Measurements from ENCODE around the gene TCEA2. TPM values are rescaled to one million over a fixed set of nuclear protein-coding genes. Genes with fewer than 3 reads are reported as not detected.
A peak's percentile ranks its signal among the peaks of the same experiment; 100 is the strongest.

TCEA2 gene
- total and polyA plus RNA-seq, 2 of the 13 experiments (the other 11 are each of a cell fraction or from before 2014, with no cell fraction given), result 28.1 to 33.7 TPM

DNA sequence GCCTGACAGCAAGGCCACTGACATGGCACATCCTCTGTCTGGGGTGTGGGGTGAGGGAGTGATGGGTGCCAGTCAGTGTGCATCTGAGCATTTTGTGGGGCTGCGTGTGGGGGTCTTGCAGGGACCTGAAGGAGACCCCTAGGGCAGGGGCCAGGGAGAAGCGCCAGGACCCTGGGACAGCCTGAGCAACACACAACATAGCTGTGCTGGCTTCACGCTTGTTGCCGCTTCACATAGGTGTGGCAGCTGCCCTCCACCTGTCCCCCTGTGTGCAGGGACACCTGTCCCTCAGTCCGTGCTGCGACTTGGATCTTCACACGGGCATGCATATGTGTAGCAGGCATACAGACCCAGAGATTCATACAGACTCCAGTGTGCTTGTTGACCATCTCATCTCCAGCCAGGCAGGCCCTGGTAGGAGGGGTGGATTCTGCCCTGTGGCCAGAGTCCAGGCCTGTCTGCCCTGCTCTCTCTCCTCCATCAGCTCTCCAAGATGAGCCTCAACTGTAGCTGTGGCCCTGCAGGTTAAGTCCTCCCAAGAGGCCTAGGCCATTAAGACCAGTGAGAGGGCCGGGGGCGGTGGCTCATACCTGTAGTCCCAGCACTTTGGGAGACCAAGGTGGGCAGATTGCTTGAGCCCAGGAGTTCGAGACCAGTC, 47.5 kb downstream of the TCEA2 start (continued):
- TF ChIP-seq, protein P1, sequence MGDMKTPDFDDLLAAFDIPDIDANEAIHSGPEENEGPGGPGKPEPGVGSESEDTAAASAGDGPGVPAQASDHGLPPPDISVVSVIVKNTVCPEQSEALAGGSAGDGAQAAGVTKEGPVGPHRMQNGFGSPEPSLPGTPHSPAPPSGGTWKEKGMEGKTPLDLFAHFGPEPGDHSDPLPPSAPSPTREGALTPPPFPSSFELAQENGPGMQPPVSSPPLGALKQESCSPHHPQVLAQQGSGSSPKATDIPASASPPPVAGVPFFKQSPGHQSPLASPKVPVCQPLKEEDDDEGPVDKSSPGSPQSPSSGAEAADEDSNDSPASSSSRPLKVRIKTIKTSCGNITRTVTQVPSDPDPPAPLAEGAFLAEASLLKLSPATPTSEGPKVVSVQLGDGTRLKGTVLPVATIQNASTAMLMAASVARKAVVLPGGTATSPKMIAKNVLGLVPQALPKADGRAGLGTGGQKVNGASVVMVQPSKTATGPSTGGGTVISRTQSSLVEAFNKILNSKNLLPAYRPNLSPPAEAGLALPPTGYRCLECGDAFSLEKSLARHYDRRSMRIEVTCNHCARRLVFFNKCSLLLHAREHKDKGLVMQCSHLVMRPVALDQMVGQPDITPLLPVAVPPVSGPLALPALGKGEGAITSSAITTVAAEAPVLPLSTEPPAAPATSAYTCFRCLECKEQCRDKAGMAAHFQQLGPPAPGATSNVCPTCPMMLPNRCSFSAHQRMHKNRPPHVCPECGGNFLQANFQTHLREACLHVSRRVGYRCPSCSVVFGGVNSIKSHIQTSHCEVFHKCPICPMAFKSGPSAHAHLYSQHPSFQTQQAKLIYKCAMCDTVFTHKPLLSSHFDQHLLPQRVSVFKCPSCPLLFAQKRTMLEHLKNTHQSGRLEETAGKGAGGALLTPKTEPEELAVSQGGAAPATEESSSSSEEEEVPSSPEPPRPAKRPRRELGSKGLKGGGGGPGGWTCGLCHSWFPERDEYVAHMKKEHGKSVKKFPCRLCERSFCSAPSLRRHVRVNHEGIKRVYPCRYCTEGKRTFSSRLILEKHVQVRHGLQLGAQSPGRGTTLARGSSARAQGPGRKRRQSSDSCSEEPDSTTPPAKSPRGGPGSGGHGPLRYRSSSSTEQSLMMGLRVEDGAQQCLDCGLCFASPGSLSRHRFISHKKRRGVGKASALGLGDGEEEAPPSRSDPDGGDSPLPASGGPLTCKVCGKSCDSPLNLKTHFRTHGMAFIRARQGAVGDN (CRISPR knock-in tag; IDR thresholded peaks at IDR 0.05), result peak; percentile 38; the same call in 1 of the 2 replicates
- TF ChIP-seq MXD1 (CRISPR knock-in tag; IDR thresholded peaks at IDR 0.05) (no peak), HOXA9 (CRISPR knock-in tag; IDR thresholded peaks at IDR 0.05; ENCODE audit: borderline replicate concordance) (no peak), CEBPG (CRISPR knock-in tag; IDR thresholded peaks at IDR 0.05) (no peak), RBAK (CRISPR knock-in tag; IDR thresholded peaks at IDR 0.05) (no peak)

- CTCF ChIA-PET (ENCODE audit: low intra/inter-chr PET ratio, low total read pairs), result no interaction called here
- no peaks in the 10 kb centered on the region for H3K9me3 ChIP-seq (ENCODE audit: low read length)
- ATAC-seq, result peak; percentile 17
- WGBS (ENCODE audit: low lambda C conversion rate), result 22% methylated on average over 18 of the region's 19 CpGs
- no peak overlapping the region for H2AFZ ChIP-seq (ENCODE audit: low read length)
- H3K27me3 ChIP-seq (ENCODE audit: control insufficient read depth in 1 of 2, insufficient read depth in 2 of 2, low read length in 2 of 2), result peaks cover 40 to 81% of the 10 kb centered on the region in 2 experiments
- in situ Hi-C loops (cut with HindIII; ENCODE audit: extremely low pct_ligation_motif_present, low pct_unique_long_range_greater_than_20kb) (no loop called here), intact Hi-C loops (cut with micrococcal nuclease; ENCODE audit: unreplicated experiment) (no loop called here)
- H3K36me3 ChIP-seq (replicated peaks in 1 of 2; ENCODE audit: control insufficient read depth in 1 of 2, insufficient read depth in 2 of 2, low read length in 2 of 2), result no peaks in the 10 kb centered on the region
- H3K9ac ChIP-seq (ENCODE audit: insufficient read depth, low read depth, low read length), result no peak overlapping the region
- H3K4me3 ChIP-seq (replicated peaks in 1 of 3; ENCODE audit: insufficient read depth in 1 of 3, low read depth in 2 of 3, low read length in 3 of 3), result no peak overlapping the region
- FAIRE-seq, result no peak
- no peaks in the 10 kb centered on the region for H3K79me2 ChIP-seq (ENCODE audit: insufficient read depth, low read length)
- POLR2A ChIA-PET, result no interaction called here
- H3K4me2 ChIP-seq (ENCODE audit: low read depth, low read length), result no peak overlapping the region
- BruUV-seq (replicated peaks), result no TSS peak
- H4K20me1 ChIP-seq (ENCODE audit: insufficient read depth, low read length), result peaks cover 5% of the 10 kb centered on the region; the same call in 1 of the 2 replicates
- H3K4me1 ChIP-seq (ENCODE audit: insufficient read depth, low read length), result peaks cover 21% of the 10 kb centered on the region
- TF ChIP-seq, protein P2, sequence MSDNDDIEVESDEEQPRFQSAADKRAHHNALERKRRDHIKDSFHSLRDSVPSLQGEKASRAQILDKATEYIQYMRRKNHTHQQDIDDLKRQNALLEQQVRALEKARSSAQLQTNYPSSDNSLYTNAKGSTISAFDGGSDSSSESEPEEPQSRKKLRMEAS (IDR thresholded peaks at IDR 0.05), result 0 out of 2 replicates have a peak, but pooled peaks have one; percentile 12
- TF ChIP-seq ZNF296 (CRISPR knock-in tag; conservative IDR thresholded peaks at IDR 0.05) (0 out of 2 replicates have a peak, but pooled peaks have one; percentile 8), ZFP91 (CRISPR knock-in tag; IDR thresholded peaks at IDR 0.05; ENCODE audit: borderline replicate concordance) (0 out of 2 replicates have a peak, but pooled peaks have one; percentile 53), IRX3 (CRISPR knock-in tag; IDR thresholded peaks at IDR 0.05; ENCODE audit: borderline replicate concordance, low read depth) (no peak)
- TF ChIP-seq, protein P1 (CRISPR knock-in tag; IDR thresholded peaks at IDR 0.05), result peak; percentile 39
- no peak for DNase-seq (ENCODE audit: low spot score)
- no peak overlapping the region for H3K27ac ChIP-seq (ENCODE audit: extremely low read length, insufficient read depth, low read length)
These were observed 49.0 kb downstream of the TCEA2 start for GRCh38 chr20:64111841-64112641.
